MG63 (cell line): ENCODE data around the gene MRTFB. TPM values are rescaled to one million over a fixed set of nuclear protein-coding genes. Genes with fewer than 3 reads are reported as not detected.
"Not testable (repeated sequence)": the region's sequence is repeated elsewhere in the genome, so short reads cannot be mapped to it uniquely, and the experiment has no call there.

Experiments used
- DNase-seq: peaks from one replicate; pipeline ENCODE4 v3.0.0-alpha.2; 2020
- H3K27me3 ChIP-seq: fragments of 250-450 bp; sonication (Bioruptor Pico); 2 replicates; pipeline ENCODE4 v1.5.1; 2020; ENCODE audit warnings: mild to moderate bottlenecking, moderate library complexity
- H3K36me3 ChIP-seq: fragments of 250-450 bp; sonication (Bioruptor Pico); 2 replicates; pipeline ENCODE4 v1.5.1; 2020; ENCODE audit warnings: mild to moderate bottlenecking, moderate library complexity
- H3K4me3 ChIP-seq: fragments of 250-450 bp; sonication (Bioruptor Pico); 2 replicates; pipeline ENCODE4 v1.5.1; 2020; ENCODE audit warnings: mild to moderate bottlenecking, moderate library complexity
- H3K9me3 ChIP-seq: fragments of 250-450 bp; sonication (Bioruptor Pico); 2 replicates; pipeline ENCODE4 v1.5.1; 2020; ENCODE audit warnings: mild to moderate bottlenecking, moderate library complexity
- total RNA-seq: library from RNA; depleted of rRNA; stranded (reverse); fragments of >200 nt; shearing (Covaris generic); gene quantifications from 2 replicates; pipeline ENCODE4 v1.2.3, GENCODE V29; 2014; ENCODE audit warnings: low replicate concordance

MRTFB gene
- total RNA-seq, 1 experiment from 2014 or later = 1.3 TPM

- H3K9me3 ChIP-seq, H3K36me3 ChIP-seq, H3K27me3 ChIP-seq, H3K4me3 ChIP-seq, DNase-seq: not testable (repeated sequence)
Measured at GRCh38 chr16:14183962-14184361, 112.8 kb downstream of the MRTFB start.

DNA sequence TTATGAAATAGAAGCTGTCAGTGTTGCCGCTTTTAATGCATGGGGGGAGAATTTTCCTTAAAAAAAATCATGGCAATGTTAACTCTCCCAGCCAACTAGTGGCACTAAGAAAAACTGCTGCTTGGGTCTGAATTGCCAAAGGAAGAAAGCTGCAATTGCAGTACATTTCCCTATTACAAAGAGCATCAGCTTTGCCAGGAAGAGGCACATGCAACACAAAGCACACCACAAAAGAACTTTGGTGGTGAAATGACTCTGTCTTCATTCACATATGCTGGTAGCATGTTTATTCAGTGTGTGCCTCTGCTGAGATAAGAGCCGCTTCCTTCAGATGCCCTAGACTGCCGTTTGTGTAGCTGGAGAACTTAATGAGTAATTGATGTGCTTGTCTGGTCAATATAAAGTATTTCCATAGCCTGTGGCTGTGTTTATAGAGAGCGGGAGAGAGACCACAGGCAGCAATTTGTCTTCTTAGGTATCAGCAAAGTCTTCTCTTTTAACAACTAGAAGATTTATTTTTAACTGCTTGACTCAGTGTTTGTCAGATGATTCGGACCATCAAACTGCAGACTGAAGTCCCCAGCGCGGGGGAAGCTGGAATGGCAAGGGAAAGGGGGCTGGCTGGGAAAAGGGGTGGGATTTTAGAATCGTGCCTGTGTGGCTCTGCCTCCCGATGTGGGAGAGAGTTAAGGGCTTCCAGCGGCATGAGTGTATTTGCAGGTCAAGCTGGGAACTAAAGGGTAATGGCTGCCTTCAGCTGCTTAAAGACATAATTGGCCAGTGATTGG lies 115.1 kb downstream of the MRTFB start:
- Histone ChIP-seq H3K9me3 (no peaks in the 10 kb centered on the region), H3K36me3 (no peaks in the 10 kb centered on the region), H3K4me3 (no peak overlapping the region), H3K27me3 (no peaks in the 10 kb centered on the region)
- DNase-seq = no peak

- Histone ChIP-seq H3K9me3 (no peaks in the 10 kb centered on the region), H3K4me3 (no peak overlapping the region), H3K36me3 (no peaks in the 10 kb centered on the region), H3K27me3 (no peaks in the 10 kb centered on the region)
- no peak for DNase-seq
Measured at GRCh38 chr16:14186795-14187221, 115.7 kb downstream of the MRTFB start.

DNA sequence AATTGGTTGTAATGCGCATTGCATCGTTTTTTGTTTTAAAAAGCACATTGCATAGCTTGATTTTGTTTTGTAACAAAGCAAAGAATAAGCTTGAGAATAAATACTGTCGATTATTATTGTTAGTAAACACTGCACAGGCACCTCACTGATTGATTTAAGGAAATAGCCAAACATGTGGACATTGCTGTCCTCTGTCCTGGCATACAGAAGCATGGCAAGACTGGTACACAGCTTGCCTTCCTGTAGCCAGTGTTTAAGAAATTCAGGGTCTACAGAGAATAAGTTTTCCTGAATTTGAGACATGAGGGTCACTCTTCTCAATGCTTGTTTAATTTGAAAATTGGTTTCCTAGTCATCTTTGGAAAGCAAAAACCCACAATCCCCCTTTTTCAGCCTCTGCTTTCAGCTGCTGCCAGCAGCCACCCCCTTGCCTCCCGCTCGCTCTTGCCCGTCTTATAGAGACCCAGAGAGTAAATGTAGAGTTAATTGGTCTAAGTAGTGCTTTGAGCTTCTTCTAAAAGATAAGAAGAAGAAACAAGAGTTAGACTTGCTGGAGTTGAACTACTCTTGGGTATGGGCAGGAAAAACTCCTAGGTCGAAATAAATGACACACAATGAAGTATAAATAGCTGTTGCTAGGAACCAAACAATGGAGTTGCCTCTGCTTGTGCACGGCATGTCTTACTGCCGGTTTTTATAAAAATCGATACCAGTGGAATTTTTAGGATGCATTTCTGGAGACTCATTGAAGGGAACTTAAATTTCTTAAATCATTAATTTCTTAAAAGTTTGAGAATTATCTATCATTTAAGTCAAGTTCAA lies 116.6 kb downstream of the MRTFB start:
- no peaks in the 10 kb centered on the region for H3K36me3 ChIP-seq
- no peak overlapping the region for H3K4me3 ChIP-seq
- H3K27me3 ChIP-seq = no peaks in the 10 kb centered on the region
- H3K9me3 ChIP-seq = no peaks in the 10 kb centered on the region
- DNase-seq = no peak

DNA sequence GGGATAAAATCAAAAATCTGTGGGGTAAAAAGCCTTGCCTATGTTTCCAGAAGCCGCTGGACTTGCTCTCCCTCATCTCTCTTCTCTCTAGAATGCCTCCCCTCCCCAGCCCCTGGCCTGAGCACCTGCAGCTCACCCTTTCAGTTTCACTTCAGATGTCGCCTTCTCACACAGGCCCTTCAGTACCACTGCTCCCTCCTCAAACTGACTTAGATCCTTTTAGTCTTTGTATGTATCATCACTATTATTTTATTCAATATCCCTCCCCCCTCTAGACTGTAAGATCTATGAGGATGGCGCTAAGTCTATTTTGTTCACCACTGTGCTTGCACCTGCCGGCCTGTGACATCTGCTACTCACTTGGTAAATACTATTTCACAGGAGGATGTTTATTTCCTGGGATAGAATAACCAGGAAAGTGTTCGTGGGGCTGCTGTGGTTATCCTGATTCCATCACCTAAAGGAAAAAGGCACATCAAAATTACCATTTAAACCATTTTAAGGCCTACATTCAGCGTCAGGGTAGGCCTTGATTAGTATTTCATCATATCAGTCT lies 122.3 kb downstream of the MRTFB start:
- no peaks in the 10 kb centered on the region for H3K9me3 ChIP-seq
- no peak for DNase-seq
- no peaks in the 10 kb centered on the region for H3K27me3 ChIP-seq
- H3K36me3 ChIP-seq = no peaks in the 10 kb centered on the region
- H3K4me3 ChIP-seq = no peak overlapping the region

GRCh38 chr16:14194721-14195120 lies 123.6 kb downstream of the MRTFB start:
- no peak overlapping the region for H3K4me3 ChIP-seq
- H3K27me3 ChIP-seq = no peaks in the 10 kb centered on the region
- no peaks in the 10 kb centered on the region for H3K9me3 ChIP-seq
- DNase-seq = no peak
- no peaks in the 10 kb centered on the region for H3K36me3 ChIP-seq

- no peak for DNase-seq
- H3K27me3 ChIP-seq = no peaks in the 10 kb centered on the region
- H3K36me3 ChIP-seq = no peaks in the 10 kb centered on the region
- H3K4me3 ChIP-seq = no peak overlapping the region
- H3K9me3 ChIP-seq = no peaks in the 10 kb centered on the region
Measured at GRCh38 chr16:14196011-14196410, 124.9 kb downstream of the MRTFB start.

- no peak for DNase-seq
- no peaks in the 10 kb centered on the region for H3K9me3 ChIP-seq
- no peaks in the 10 kb centered on the region for H3K27me3 ChIP-seq
- H3K4me3 ChIP-seq = no peak overlapping the region
- no peaks in the 10 kb centered on the region for H3K36me3 ChIP-seq
Measured at GRCh38 chr16:14196539-14196938, 125.4 kb downstream of the MRTFB start.

- no peak overlapping the region for H3K4me3 ChIP-seq
- no peaks in the 10 kb centered on the region for H3K36me3 ChIP-seq
- H3K27me3 ChIP-seq = no peaks in the 10 kb centered on the region
- no peaks in the 10 kb centered on the region for H3K9me3 ChIP-seq
- no peak for DNase-seq
Measured at GRCh38 chr16:14198012-14198411, 126.9 kb downstream of the MRTFB start.

GRCh38 chr16:14198572-14198971 lies 127.5 kb downstream of the MRTFB start:
- Histone ChIP-seq H3K27me3 (no peaks in the 10 kb centered on the region), H3K36me3 (no peaks in the 10 kb centered on the region), H3K4me3 (no peak overlapping the region), H3K9me3 (no peaks in the 10 kb centered on the region)
- DNase-seq = no peak

GRCh38 chr16:14199199-14199598 lies 128.1 kb downstream of the MRTFB start:
- Histone ChIP-seq H3K27me3 (no peaks in the 10 kb centered on the region), H3K36me3 (no peaks in the 10 kb centered on the region)
- no peak for DNase-seq

DNA sequence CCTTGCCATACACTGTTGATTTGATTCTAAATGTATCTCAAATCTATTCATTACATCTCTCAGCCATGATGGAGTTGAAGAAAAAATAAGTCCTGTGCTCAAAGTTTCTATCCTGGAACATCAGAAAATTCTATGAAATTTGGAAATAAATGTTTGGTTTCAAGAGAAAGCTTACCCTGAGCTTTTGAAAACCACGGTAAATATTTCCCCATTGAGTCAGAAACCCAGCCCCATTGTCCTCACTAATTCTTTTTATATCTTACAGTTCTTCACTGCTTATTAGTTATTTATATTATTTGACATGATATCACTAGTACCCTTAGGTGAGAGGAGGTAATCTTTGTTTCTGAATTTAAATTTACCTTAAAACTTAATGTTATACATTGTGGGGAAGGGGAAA lies 128.5 kb downstream of the MRTFB start:
- Histone ChIP-seq H3K4me3 (no peak overlapping the region), H3K9me3 (no peaks in the 10 kb centered on the region), H3K27me3 (no peaks in the 10 kb centered on the region), H3K36me3 (no peaks in the 10 kb centered on the region)
- DNase-seq = no peak

More at GRCh38 chr16:14199199-14199598, 128.1 kb downstream of the MRTFB start:
- Histone ChIP-seq H3K4me3 (no peak overlapping the region), H3K9me3 (no peaks in the 10 kb centered on the region)

DNA sequence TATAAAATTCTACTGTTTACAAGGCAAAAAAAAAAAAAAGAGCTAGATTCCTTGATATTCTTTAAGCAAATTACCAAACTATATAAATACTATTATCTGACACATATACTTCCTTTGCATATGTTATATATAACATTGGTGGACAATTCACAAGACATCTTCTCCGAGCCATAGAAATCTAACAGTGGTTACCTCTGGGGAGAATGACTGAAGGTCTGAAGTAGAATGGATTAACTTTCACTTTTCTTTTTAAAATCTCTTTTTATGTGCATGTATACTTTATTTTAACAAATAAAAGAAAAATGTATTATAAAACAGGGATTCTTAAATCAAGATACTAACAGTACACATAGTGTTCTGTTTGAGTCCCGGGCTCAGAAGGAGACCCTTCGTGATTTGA lies 131.0 kb downstream of the MRTFB start:
- no peaks in the 10 kb centered on the region for H3K36me3 ChIP-seq
- no peaks in the 10 kb centered on the region for H3K9me3 ChIP-seq
- no peak overlapping the region for H3K4me3 ChIP-seq
- no peaks in the 10 kb centered on the region for H3K27me3 ChIP-seq
- DNase-seq = no peak

DNA sequence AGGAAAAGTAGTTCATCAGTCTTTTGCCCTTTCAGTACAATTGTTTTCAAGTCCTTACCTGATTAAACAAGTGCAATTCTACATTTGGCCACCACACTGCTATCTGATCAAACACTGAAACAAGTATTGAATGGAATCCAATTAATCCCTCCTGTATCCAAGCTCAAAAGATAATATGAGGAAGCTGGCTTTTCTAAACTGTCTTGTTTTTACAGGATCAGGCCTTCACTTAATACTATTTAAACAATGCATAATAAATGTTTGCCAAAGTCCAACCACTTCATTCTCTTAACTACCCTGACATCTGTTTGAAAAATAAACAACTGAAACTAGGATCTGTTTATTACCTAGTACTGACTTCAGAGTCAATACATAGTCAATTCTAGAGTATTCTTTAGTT lies 131.6 kb downstream of the MRTFB start:
- H3K27me3 ChIP-seq = no peaks in the 10 kb centered on the region
- H3K9me3 ChIP-seq = no peaks in the 10 kb centered on the region
- no peak for DNase-seq
- no peak overlapping the region for H3K4me3 ChIP-seq
- H3K36me3 ChIP-seq = no peaks in the 10 kb centered on the region

GRCh38 chr16:14203166-14203565 lies 132.0 kb downstream of the MRTFB start:
- H3K36me3 ChIP-seq = no peaks in the 10 kb centered on the region
- DNase-seq = no peak
- H3K27me3 ChIP-seq = no peaks in the 10 kb centered on the region
- H3K4me3 ChIP-seq = no peak overlapping the region
- H3K9me3 ChIP-seq = no peaks in the 10 kb centered on the region

DNA sequence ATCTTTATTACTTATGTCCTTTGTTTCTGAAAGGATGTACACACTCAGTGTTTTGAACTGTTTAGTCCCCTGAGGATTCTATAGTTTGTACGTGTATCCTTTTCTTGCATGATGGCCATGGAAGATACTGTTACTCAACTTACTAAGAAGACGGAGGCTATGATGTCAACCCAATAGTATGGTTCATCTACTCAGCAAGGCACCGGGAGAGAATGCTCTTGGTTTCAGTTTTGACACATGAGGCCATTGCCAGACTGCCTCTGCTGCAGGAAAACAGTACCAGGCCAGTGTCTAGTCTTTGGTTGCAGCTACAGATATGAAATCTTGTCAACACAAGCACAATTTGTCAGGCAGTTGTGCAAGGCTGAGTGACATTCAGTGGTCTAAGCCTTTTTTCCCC lies 134.5 kb downstream of the MRTFB start:
- Histone ChIP-seq H3K4me3 (no peak overlapping the region), H3K36me3 (no peaks in the 10 kb centered on the region), H3K27me3 (no peaks in the 10 kb centered on the region), H3K9me3 (no peaks in the 10 kb centered on the region)
- DNase-seq = no peak

- DNase-seq = no peak
- H3K9me3 ChIP-seq = no peaks in the 10 kb centered on the region
- H3K36me3 ChIP-seq = no peaks in the 10 kb centered on the region
- no peak overlapping the region for H3K4me3 ChIP-seq
- no peaks in the 10 kb centered on the region for H3K27me3 ChIP-seq
Measured at GRCh38 chr16:14211856-14212543, 140.9 kb downstream of the MRTFB start.
